ENCODE results near the gene PAFAH1B1. TPM values are rescaled to one million over a fixed set of nuclear protein-coding genes. Genes with fewer than 3 reads are reported as not detected.

PAFAH1B1 gene
- total and polyA plus RNA-seq, 2 experiments from 2014 or later, result 69.9 to 71.7 TPM

Small RNAs within 50 kb of the gene (microRNA-seq; reads per million reads assigned to microRNA genes)
- not detected for gene MIR6776

Small RNAs within 50 kb of the gene (small RNA-seq; reads per million reads assigned to genes)
- not detected for gene MIR6776 (ENCODE audit: low replicate concordance)
- gene RN7SL608P (ENCODE audit: low replicate concordance), result 0.10 reads per million

Other genes starting within 250 kb of the PAFAH1B1 start
- gene MNT, start 192.6 kb upstream of the PAFAH1B1 start, total RNA-seq (2014; rRNA removed; shearing (Covaris generic)), result 6.4 and 10.4 TPM in 2 replicates
- gene MNT, start 192.6 kb upstream of the PAFAH1B1 start, polyA plus RNA-seq (2016; fragmentation: Nextera tagmentation; extraction: Ambion mirVana), result 5.7 and 6.7 TPM in 2 replicates
- 78.1 and 80.8 TPM in 2 replicates for gene METTL16, start 81.8 kb upstream of the PAFAH1B1 start, total RNA-seq (2014; rRNA removed; shearing (Covaris generic))
- gene METTL16, start 81.8 kb upstream of the PAFAH1B1 start, polyA plus RNA-seq (2016; fragmentation: Nextera tagmentation; extraction: Ambion mirVana), result 39.5 and 40.1 TPM in 2 replicates
- gene CLUH, start 118.1 kb downstream of the PAFAH1B1 start, total RNA-seq (2014; rRNA removed; shearing (Covaris generic)), result 86.1 and 90.0 TPM in 2 replicates
- gene CLUH, start 118.1 kb downstream of the PAFAH1B1 start, polyA plus RNA-seq (2016; fragmentation: Nextera tagmentation; extraction: Ambion mirVana), result 23.5 and 24.2 TPM in 2 replicates
- 8.4 and 9.1 TPM in 2 replicates for gene CCDC92B, start 156.0 kb downstream of the PAFAH1B1 start, total RNA-seq (2014; rRNA removed; shearing (Covaris generic))
- gene CCDC92B, start 156.0 kb downstream of the PAFAH1B1 start, polyA plus RNA-seq (2016; fragmentation: Nextera tagmentation; extraction: Ambion mirVana), result 4.8 and 5.7 TPM in 2 replicates
- gene RAP1GAP2, start 202.8 kb downstream of the PAFAH1B1 start, total RNA-seq (2014; rRNA removed; shearing (Covaris generic)), result 40.3 and 46.1 TPM in 2 replicates
- 17.8 and 18.6 TPM in 2 replicates for gene RAP1GAP2, start 202.8 kb downstream of the PAFAH1B1 start, polyA plus RNA-seq (2016; fragmentation: Nextera tagmentation; extraction: Ambion mirVana)

All from GM23338 (cell line).